NCI-H510A (cell line): Measurements from ENCODE around the gene GCHFR.

Experiments
- DNase-seq: peaks from one replicate; lab custom pipeline; 2025; lab: John Stamatoyannopoulos, UW

The GCHFR gene

GRCh38 chr15:40763801-40764628 is at the start of gene GCHFR:
GCHFR (plus strand) TSS chr15:40764068; CDS start chr15:40764181, 113 bp downstream.
- no peak for DNase-seq

- DNase-seq: no peak
Measured at GRCh38 chr15:40714144-40714543, 49.7 kb upstream of the GCHFR start.

DNA sequence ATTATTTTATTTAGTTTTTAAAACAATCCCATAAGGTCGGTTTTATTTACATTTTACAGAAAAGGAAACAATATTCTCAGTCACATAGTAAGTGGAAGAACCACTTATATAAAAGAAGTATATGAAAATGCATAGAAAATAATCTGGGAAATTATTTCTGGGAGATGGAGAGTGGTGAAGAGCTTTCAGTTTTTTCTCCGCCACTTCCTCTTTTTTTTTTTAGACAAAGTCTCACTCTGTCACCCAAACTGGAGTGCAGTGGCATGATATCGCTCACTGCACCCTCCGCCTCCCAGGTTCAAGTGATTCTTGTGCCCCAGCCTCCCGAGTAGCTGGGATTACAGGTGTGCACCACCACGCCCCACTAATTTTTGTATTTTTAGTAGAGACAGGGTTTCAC is 47.7 kb upstream of the GCHFR start:
- DNase-seq: no peak

GRCh38 chr15:40721701-40722100 is 42.2 kb upstream of the GCHFR start:
- no peak for DNase-seq

DNA sequence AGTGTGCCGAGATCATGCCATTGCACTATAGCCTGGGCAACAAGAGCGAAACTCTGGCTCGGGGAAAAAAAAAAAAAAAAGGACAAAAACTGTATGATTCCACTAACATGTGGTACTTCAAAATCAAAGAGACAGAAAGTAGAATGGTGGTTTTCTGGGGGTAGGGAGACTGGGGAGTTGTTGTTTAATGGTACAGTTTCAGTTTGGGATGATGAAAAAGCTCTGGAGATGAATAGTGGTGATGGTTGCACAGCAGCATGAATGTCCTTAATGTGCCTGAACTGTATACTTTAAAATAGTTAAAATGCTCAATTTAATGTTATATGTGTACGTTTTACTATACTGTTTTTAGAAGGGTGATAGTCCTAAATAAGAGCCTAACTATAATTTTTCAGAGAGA is 41.5 kb upstream of the GCHFR start:
- no peak for DNase-seq

DNA sequence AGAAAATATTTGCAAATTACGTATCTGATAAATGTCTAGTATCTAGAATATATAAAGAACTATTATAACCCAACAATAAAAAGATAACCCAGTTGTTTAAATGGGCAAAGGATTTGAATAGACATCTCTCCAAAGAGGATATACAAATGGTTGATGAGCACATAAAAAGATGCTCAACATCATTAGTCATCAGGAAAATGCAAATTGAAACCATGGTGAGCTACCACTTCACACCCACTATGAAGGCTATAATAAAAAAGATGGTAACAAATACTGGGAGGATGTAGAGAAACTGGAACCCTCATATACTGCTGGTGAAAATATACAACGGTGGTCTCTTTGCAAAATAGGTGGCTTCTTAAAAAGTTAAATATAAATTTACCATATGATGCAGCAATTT is 40.9 kb upstream of the GCHFR start:
- no peak for DNase-seq

GRCh38 chr15:40723919-40724318 is 39.9 kb upstream of the GCHFR start:
- DNase-seq: no peak

GRCh38 chr15:40731034-40731433 is 32.8 kb upstream of the GCHFR start:
- DNase-seq: no peak

GRCh38 chr15:40736575-40736974 is 27.3 kb upstream of the GCHFR start:
- no peak for DNase-seq

- no peak for DNase-seq
Measured at GRCh38 chr15:40737048-40737447, 26.8 kb upstream of the GCHFR start.

DNA sequence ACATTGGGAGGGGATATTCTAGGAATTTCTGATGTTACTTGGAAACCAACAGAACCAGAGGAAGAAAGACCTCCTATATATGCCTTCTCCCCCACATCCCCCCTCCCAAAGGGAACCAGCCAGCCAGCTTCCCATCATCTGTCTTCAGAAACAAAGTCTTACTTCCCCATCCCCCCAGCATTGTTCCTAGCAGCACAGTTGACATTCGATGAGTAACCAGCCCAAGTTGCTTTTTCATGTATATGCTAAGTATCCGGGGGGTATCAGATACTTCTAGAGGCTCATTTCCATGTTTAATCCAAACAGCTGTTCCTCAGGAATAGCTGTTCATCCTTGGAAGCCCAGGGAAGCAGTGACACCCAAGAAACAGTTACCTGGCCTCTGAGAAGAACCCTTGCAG is 24.8 kb upstream of the GCHFR start:
- DNase-seq: no peak

DNA sequence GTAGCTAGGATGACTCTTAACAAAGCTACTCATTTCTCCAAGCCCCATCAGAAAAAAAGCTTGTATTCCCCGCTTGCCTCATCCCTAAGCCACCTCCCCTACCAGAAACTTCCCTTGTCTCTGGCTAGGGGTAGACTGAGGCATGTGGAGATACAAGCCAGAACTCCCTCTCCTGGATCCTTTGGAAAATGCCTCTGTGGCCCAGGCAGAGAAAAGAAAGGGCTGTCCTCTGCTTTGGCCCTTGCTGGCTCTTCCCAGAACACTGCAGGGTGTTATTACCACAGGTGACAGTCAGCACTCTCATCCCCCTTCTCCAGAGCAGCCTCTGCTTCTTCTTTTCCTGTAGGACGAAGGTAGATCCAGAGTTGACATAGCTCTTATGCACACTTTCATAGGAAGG is 24.0 kb upstream of the GCHFR start:
- DNase-seq: no peak

GRCh38 chr15:40743485-40743901 is 20.4 kb upstream of the GCHFR start:
- no peak for DNase-seq

- DNase-seq: no peak
Measured at GRCh38 chr15:40743921-40744814, 19.7 kb upstream of the GCHFR start.

DNA sequence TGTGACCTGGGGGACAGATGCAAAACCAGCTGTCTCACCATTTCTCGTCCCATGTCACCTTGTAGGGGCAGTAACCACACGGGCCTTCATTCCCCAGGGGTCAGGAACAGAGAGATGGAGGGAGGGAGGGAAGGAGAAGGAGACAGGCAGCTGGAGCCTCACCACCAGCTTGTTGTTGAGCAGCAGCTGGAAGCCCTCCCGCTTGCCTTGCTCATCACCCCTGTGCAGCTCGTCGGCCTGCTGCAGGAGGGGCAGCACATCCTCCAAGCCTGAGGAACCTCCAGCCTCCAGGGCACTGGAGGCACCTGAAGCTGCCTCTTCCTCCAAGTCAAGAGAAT is 19.1 kb upstream of the GCHFR start:
- DNase-seq: no peak

DNA sequence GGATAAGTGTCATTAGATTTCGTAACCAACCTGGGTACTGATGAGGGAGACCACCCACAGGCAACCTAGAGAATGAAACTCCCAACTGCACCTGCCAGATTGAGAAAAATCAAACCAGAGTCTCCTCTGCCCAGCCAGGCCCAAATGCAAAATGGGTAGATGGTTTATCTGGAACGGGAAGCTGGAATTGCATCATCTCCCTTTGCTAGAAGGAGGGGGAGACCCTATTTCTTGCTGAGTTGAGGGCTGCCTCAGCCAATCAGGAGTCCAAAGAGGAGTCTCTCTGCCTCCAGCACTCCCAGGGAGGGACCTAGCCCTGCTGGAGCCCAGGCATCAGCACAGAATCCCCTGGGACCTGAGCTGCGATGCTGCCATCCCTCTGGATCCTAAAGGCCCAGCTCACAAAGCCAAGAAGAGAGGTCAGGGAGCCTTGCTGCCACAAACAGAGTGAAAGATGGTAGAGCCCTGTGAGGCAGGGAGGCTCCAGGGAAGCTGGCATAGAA is 16.9 kb upstream of the GCHFR start:
- DNase-seq: no peak

DNA sequence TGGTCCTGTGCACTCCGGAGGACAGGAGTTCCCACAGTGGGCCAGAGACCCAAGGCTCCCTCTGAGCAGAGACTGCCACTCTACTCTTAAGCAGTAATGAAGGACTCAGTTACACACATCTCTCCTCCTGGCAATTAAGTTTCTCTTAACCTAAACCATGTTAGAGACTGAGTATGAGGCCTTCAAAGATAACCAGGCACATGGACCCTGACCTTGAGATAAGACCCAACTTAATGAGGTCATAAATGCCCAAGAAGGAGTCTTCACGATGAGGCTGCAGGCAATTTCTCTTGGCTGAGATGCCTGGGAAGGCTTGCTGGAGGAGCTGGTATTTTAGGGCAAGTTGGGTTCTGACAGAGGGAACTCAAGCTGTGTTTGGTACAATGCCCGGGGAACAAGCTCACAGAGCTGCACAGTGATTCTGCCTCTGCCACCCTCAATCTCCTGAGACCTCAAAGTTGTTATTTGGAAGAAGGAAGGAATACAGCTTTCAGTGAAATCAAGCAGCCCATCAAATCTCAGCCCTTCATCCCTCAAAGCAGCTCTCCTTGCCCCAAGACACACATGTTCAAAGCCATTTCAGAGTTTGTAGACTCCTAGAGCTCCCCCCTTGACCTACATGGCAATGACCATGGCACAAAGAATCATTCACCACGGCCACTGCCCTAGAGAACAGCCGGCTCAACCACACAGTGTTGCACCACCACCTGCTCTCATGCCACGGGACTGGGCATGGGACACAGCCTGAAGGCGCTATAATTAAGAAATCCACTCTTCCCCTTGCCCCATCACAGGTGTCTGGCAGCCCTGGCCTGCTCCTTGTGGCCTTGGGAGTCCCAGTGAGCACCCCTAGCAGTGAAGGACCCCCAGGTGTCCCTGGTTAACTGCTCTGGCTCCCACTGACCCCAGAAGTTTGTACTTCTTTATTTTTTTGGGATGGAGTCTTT is 15.9 kb upstream of the GCHFR start:
- DNase-seq: no peak

DNA sequence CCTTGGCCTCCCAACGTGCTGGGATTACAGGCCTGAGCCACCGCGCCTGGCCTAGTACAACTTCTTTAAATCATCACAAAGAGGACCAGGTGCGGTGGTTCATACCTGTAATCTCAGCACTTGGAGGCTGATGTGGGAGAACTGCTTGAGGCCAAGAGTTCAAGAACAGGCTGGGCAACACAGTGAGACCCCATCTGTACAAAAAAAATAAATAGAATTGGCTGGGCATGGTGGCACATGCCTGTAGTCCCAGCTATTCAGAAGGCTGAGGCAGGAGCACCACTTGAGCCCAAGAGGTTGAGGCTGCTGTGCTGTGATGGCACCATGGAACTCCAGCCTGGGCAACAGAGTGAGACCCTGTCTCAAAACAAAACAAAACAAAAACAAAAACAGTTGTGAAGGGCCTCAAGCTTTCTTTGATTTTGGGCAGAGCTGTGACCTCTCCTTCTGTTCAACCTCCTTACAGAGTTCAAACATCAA is 14.7 kb upstream of the GCHFR start:
- DNase-seq: no peak

DNA sequence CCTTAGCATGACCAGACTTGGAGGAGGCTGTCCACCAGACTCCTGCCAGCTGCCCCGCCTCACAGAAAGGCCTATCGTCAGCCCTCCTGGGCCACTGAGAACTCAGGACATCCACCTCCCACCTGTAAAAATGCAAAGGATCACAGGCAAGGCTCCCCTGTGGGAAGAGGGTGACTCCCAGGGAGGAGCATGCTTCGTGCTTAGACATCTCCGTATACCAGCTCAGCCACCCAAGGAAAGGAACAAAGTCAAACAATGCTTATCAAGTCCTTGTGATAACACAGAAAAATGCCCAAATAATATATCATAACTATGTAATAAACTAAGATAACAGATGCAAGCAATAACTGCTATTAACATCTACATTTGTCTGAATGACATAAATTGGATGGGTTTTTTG is 13.0 kb upstream of the GCHFR start:
- no peak for DNase-seq

- no peak for DNase-seq
Measured at GRCh38 chr15:40751745-40752144, 12.1 kb upstream of the GCHFR start.

DNA sequence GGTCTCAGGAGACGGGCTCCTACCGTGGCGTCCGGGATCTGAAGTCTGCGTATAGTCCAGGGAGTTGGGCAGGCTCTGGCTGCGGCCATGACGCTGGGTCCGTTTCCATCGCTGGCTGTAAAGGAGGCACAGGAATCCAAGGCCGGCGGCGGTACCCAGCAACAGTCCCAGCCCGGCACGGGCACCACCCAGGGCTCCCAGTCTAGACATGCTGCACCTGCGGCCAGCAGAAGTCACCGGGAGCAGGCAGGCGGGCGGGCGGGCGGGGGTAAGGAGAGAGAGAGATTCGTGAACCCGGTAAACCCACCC is 9.3 kb upstream of the GCHFR start:
- DNase-seq: no peak
